Cardiac fibroblast (primary cell): ENCODE data around the gene PEDS1.

Source experiments
- DNase-seq, 2 donors: peaks; one replicate each; pipeline versions ENCODE4 v3.0.0 to v3.0.0-alpha.2; 2010; ENCODE audit warnings: low read depth in 2 of 2
- H3K4me3 ChIP-seq, 2 donors: replicated peaks in 1 of 2; 1 replicate in 1 of 2; 2 replicates in 1 of 2; pipeline ENCODE4 v1.5.1; 2011; ENCODE audit warnings: low read depth in 2 of 2, low read length in 2 of 2, mild to moderate bottlenecking in 2 of 2, moderate library complexity in 1 of 2
- TF ChIP-seq, protein P1 (sequence below): IDR thresholded peaks from one replicate; pipeline ENCODE4 v1.5.1; 2011; ENCODE audit warnings: low read depth, mild to moderate bottlenecking, low read length, inconsistent platforms

The PEDS1 gene

DNA sequence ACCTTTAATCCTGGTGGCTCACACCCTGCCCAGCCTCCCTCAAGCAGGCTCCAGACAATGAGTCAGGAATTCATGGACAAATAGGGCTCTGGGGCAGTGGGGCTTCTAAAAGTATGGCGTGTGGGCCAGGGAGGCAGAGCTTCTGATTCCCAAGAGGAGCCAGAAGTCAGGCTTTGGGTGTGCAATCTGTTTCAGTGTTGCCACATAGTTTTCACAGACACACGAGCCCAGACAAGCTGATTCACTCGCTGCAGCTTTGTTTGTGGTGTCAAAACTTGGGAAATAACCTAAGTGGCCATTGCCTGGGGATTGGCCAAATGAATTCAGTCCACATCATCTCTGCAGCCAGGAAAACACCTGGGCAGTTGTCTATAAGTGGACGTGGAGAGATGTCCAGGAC lies 9.2 kb downstream of the PEDS1 start:
- DNase-seq: peak; percentile 97 to 100
- TF ChIP-seq, protein P1, sequence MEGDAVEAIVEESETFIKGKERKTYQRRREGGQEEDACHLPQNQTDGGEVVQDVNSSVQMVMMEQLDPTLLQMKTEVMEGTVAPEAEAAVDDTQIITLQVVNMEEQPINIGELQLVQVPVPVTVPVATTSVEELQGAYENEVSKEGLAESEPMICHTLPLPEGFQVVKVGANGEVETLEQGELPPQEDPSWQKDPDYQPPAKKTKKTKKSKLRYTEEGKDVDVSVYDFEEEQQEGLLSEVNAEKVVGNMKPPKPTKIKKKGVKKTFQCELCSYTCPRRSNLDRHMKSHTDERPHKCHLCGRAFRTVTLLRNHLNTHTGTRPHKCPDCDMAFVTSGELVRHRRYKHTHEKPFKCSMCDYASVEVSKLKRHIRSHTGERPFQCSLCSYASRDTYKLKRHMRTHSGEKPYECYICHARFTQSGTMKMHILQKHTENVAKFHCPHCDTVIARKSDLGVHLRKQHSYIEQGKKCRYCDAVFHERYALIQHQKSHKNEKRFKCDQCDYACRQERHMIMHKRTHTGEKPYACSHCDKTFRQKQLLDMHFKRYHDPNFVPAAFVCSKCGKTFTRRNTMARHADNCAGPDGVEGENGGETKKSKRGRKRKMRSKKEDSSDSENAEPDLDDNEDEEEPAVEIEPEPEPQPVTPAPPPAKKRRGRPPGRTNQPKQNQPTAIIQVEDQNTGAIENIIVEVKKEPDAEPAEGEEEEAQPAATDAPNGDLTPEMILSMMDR: no peak

DNA sequence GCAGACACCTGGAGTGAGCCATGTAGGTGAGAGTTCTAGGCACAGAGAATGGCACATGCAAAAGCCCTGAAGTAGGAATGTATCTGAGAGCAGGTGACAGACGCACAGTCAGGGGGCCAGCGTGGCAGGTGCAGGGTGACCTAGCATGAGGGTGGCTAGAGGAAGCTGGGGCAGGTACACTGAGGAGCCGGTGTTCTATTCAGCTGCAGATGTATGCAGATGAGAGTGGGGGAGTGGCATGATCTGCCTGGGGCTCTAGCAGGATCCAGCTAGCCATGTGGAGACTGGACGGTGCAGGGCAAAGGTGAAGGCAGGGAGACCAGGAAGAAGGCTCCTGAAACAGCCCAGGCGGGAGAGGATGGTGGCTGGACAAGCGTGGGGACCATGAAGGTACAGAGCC lies 10.7 kb downstream of the PEDS1 start:
- DNase-seq: no peak
- TF ChIP-seq, protein P1: no peak
- no peak overlapping the region for H3K4me3 ChIP-seq

More for the DNA sequence above, 9.2 kb downstream of the PEDS1 start:
- H3K4me3 ChIP-seq: no peak overlapping the region

- H3K4me3 ChIP-seq: no peak overlapping the region
- TF ChIP-seq, protein P1: no peak
- DNase-seq: no peak
Measured at GRCh38 chr20:50141811-50142561, 11.5 kb downstream of the PEDS1 start.

- TF ChIP-seq, protein P1: no peak
Measured at GRCh38 chr20:50141018-50141675, 12.4 kb downstream of the PEDS1 start.

GRCh38 chr20:50140339-50140859 lies 13.1 kb downstream of the PEDS1 start:
- no peak overlapping the region for H3K4me3 ChIP-seq
- TF ChIP-seq, protein P1: no peak
- DNase-seq: no peak

More at GRCh38 chr20:50141018-50141675, 12.4 kb downstream of the PEDS1 start:
- no peak for DNase-seq
- no peak overlapping the region for H3K4me3 ChIP-seq

- peak in 1 of 2 donors; percentile 45 for DNase-seq
- H3K4me3 ChIP-seq: no peak overlapping the region
- TF ChIP-seq, protein P1: peak; percentile 21
Measured at GRCh38 chr20:50138479-50139393, 14.8 kb downstream of the PEDS1 start.
